ENCODE results near the gene STXBP5.
A peak's percentile ranks its signal among the peaks of the same experiment; 100 is the strongest.
"Not testable (repeated sequence)": the region's sequence is repeated elsewhere in the genome, so short reads cannot be mapped to it uniquely, and the experiment has no call there.

STXBP5 gene

GRCh38 chr6:147248859-147249258 lies 44.6 kb downstream of the STXBP5 start:
- no peak for DNase-seq (ENCODE audit: low read depth)

GRCh38 chr6:147251072-147251471 lies 46.9 kb downstream of the STXBP5 start:
- TF ChIP-seq, protein P1, sequence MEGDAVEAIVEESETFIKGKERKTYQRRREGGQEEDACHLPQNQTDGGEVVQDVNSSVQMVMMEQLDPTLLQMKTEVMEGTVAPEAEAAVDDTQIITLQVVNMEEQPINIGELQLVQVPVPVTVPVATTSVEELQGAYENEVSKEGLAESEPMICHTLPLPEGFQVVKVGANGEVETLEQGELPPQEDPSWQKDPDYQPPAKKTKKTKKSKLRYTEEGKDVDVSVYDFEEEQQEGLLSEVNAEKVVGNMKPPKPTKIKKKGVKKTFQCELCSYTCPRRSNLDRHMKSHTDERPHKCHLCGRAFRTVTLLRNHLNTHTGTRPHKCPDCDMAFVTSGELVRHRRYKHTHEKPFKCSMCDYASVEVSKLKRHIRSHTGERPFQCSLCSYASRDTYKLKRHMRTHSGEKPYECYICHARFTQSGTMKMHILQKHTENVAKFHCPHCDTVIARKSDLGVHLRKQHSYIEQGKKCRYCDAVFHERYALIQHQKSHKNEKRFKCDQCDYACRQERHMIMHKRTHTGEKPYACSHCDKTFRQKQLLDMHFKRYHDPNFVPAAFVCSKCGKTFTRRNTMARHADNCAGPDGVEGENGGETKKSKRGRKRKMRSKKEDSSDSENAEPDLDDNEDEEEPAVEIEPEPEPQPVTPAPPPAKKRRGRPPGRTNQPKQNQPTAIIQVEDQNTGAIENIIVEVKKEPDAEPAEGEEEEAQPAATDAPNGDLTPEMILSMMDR (IDR thresholded peaks at IDR 0.05; ENCODE audit: insufficient read depth, low read depth, low read length, missing control alignments): no peak
- no peak for DNase-seq (ENCODE audit: low read depth)
- H3K4me3 ChIP-seq (ENCODE audit: low read length): no peak overlapping the region

More at GRCh38 chr6:147248859-147249258, 44.6 kb downstream of the STXBP5 start:
- no peak overlapping the region for H3K4me3 ChIP-seq (ENCODE audit: low read length)
- TF ChIP-seq, protein P1 (IDR thresholded peaks at IDR 0.05; ENCODE audit: insufficient read depth, low read depth, low read length, missing control alignments): no peak

DNA sequence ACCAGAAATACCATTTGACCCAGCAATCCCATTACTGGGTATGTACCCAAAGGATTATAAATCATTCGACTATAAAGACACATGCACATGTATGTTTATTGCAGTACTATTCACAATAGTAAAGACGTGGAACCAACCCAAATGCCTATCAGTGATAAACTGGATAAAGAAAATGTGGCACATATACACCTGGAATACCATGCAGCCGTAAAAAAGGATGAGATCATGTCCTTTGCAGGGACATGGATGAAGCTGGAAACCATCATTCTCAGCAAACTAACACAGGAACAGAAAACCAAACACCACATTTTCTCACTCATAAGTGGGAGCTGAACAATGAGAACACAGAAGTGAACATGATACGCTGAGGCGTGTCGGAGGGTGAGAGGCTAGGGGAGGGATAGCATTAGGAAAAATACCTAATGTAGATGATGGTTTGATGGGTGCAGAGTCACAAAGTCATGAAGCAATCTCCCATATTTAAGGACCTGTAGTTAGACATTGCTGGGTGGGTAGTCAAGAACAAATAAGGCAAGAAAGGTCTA lies 50.8 kb downstream of the STXBP5 start:
- not testable (repeated sequence) for DNase-seq (ENCODE audit: low read depth); H3K4me3 ChIP-seq (ENCODE audit: low read length)

DNA sequence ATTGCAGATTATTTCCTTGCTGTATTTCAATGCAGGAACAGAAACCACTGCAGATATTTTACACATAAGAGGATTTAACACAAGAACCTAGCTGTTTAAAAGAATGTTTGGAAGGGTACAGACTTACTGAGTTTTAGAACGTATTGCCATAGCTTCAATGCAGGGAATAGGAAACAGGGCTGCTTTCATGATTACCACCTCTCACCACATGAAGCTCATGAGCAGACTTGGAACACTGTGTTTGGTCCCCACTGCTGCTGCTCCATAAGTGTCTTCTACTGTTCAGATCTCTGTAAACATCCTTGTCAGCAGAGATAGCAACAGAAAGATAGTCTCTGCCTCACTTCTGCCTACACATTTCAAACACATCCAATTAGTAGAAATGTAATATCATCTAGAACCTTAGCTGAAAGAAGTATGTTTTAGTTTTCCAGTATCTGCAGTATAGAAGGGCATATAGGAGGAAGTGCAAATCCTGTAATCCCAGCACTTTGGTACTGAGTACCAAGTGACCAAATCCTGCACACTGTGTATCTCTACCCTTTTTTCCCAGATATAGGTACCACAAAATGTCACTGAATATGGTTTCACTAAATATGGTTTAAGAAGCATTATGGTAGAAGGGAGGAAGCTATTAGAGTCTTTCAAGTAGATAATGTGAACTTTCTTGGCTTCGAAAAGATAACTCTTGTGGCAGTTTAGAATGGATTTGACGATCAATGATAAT lies 51.9 kb downstream of the STXBP5 start:
- TF ChIP-seq, protein P1 (IDR thresholded peaks at IDR 0.05; ENCODE audit: insufficient read depth, low read depth, low read length, missing control alignments): no peak
- no peak for DNase-seq (ENCODE audit: low read depth)
- H3K4me3 ChIP-seq (ENCODE audit: low read length): no peak overlapping the region

DNA sequence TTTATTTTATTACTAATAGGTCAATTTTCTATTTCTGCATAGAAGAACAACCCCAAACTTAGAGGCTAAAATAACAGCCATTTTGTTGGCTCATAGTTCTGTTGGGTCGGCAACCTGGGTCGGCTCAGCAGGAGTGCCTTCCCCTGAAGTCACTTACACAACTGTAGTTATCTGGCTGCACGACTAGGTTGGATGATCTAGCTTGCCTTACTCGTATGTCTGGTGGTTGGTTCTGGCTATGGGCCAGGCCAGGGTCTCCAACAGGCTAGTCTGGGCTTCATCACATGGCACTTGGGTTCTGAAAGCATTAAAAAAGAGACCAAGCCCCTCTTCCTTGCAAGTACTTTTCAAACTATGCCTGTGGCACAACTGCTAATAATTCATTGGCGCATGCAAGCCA lies 53.5 kb downstream of the STXBP5 start:
- H3K4me3 ChIP-seq (ENCODE audit: low read length): no peak overlapping the region
- DNase-seq (ENCODE audit: low read depth): no peak
- TF ChIP-seq, protein P1 (IDR thresholded peaks at IDR 0.05; ENCODE audit: insufficient read depth, low read depth, low read length, missing control alignments): no peak

GRCh38 chr6:147260091-147260490 lies 55.9 kb downstream of the STXBP5 start:
- no peak overlapping the region for H3K4me3 ChIP-seq (ENCODE audit: low read length)
- TF ChIP-seq, protein P1 (IDR thresholded peaks at IDR 0.05; ENCODE audit: insufficient read depth, low read depth, low read length, missing control alignments): no peak
- DNase-seq (ENCODE audit: low read depth): peak; percentile 56

DNA sequence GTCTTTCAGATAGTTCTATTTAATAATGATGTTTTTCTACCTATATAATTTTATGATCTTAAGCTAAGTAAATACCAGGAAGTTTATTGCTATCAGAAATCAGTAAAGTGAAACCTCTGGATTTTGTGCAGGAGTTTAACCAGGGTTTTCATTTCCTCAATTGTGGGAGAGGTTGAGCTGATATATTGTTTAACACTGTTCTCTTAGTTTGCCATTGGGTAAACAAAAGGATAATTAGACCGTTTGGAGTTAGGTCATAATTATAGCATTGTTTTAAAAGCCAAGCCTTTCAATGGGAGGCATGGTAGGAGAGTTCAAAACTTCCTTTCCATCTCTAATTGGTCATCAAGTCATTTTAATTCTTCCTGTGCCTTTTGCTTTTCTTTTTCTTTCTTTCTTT lies 58.7 kb downstream of the STXBP5 start:
- TF ChIP-seq, protein P1 (IDR thresholded peaks at IDR 0.05; ENCODE audit: insufficient read depth, low read depth, low read length, missing control alignments): no peak
- H3K4me3 ChIP-seq (ENCODE audit: low read length): no peak overlapping the region
- no peak for DNase-seq (ENCODE audit: low read depth)
